ENCODE data around the gene HS3ST3A1.

Gene HS3ST3A1

GRCh38 chr17:13495423-13495822 is 106.3 kb downstream of the HS3ST3A1 start:
- no peak for DNase-seq (ENCODE audit: low spot score)
- in situ Hi-C loops (cut with MboI; ENCODE audit: low pct_unique_long_range_greater_than_20kb, low sequenced_read_pairs, unreplicated experiment), result no loop called here
- TF ChIP-seq CTCF (IDR thresholded peaks at IDR 0.05; ENCODE audit: extremely low read depth, insufficient read depth, missing control alignments), result no peak

GRCh38 chr17:13492737-13493122 is 109.0 kb downstream of the HS3ST3A1 start:
- TF ChIP-seq CTCF (IDR thresholded peaks at IDR 0.05; ENCODE audit: extremely low read depth, insufficient read depth, missing control alignments), result no peak
- in situ Hi-C loops (cut with MboI; ENCODE audit: low pct_unique_long_range_greater_than_20kb, low sequenced_read_pairs, unreplicated experiment), result no loop called here
- DNase-seq (ENCODE audit: low spot score), result no peak

GRCh38 chr17:13491916-13492736 is 109.6 kb downstream of the HS3ST3A1 start:
- in situ Hi-C loops (cut with MboI; ENCODE audit: low pct_unique_long_range_greater_than_20kb, low sequenced_read_pairs, unreplicated experiment), result no loop called here
- no peak for DNase-seq (ENCODE audit: low spot score)
- TF ChIP-seq CTCF (IDR thresholded peaks at IDR 0.05; ENCODE audit: extremely low read depth, insufficient read depth, missing control alignments), result no peak

- DNase-seq (ENCODE audit: low spot score), result no peak
- no peak for TF ChIP-seq CTCF (IDR thresholded peaks at IDR 0.05; ENCODE audit: extremely low read depth, insufficient read depth, missing control alignments)
- in situ Hi-C loops (cut with MboI; ENCODE audit: low pct_unique_long_range_greater_than_20kb, low sequenced_read_pairs, unreplicated experiment), result no loop called here
Measured at GRCh38 chr17:13491491-13491890, 110.2 kb downstream of the HS3ST3A1 start.

GRCh38 chr17:13490906-13491482 is 110.7 kb downstream of the HS3ST3A1 start:
- in situ Hi-C loops (cut with MboI; ENCODE audit: low pct_unique_long_range_greater_than_20kb, low sequenced_read_pairs, unreplicated experiment), result no loop called here
- no peak for DNase-seq (ENCODE audit: low spot score)

GRCh38 chr17:13490427-13490826 is 111.3 kb downstream of the HS3ST3A1 start:
- no peak for DNase-seq (ENCODE audit: low spot score)
- TF ChIP-seq CTCF (IDR thresholded peaks at IDR 0.05; ENCODE audit: extremely low read depth, insufficient read depth, missing control alignments), result no peak
- in situ Hi-C loops (cut with MboI; ENCODE audit: low pct_unique_long_range_greater_than_20kb, low sequenced_read_pairs, unreplicated experiment), result no loop called here

More at GRCh38 chr17:13490906-13491482, 110.7 kb downstream of the HS3ST3A1 start:
- TF ChIP-seq CTCF (IDR thresholded peaks at IDR 0.05; ENCODE audit: extremely low read depth, insufficient read depth, missing control alignments), result no peak

Measured in GM13977 (cell line).